NB4 (cell line): Measurements from ENCODE around the gene KCNT2.

Experiments used
- DNase-seq: peaks from one replicate; pipeline ENCODE4 v3.0.0; 2010; ENCODE audit warnings: low read depth
- H3K4me3 ChIP-seq: one replicate; pipeline ENCODE4 v1.5.1; 2011; ENCODE audit warnings: mild to moderate bottlenecking, low read depth, low read length, moderate library complexity
- CTCF ChIP-seq: IDR thresholded peaks from one replicate; pipeline ENCODE4 v1.5.1; 2012; ENCODE audit warnings: low read depth, low read length
- MAX ChIP-seq: IDR thresholded peaks from 2 replicates; pipeline ENCODE4 v1.6.1; 2011; ENCODE audit warnings: low read depth, low read length
- MYC ChIP-seq: IDR thresholded peaks from 2 replicates; pipeline ENCODE4 v1.6.1; 2011; ENCODE audit warnings: low read depth, low read length
- POLR2A ChIP-seq: IDR thresholded peaks from 2 replicates; pipeline ENCODE4 v1.6.1; 2011; ENCODE audit warnings: mild to moderate bottlenecking; ENCODE audit not compliant: insufficient read length; ENCODE audit errors: extremely low read depth

The KCNT2 gene

GRCh38 chr1:196427976-196428734 lies 180.1 kb downstream of the KCNT2 start:
- no peak for DNase-seq
- TF ChIP-seq CTCF (no peak), MAX (no peak), POLR2A (no peak), MYC (no peak)
- H3K4me3 ChIP-seq, result no peak overlapping the region

- TF ChIP-seq MYC (no peak), POLR2A (no peak), MAX (no peak), CTCF (no peak)
- no peak overlapping the region for H3K4me3 ChIP-seq
- DNase-seq, result no peak
Measured at GRCh38 chr1:196425513-196425912, 182.7 kb downstream of the KCNT2 start.

GRCh38 chr1:196423612-196424011 lies 184.6 kb downstream of the KCNT2 start:
- no peak for DNase-seq
- H3K4me3 ChIP-seq, result no peak overlapping the region
- TF ChIP-seq MAX (no peak), MYC (no peak), POLR2A (no peak), CTCF (no peak)

GRCh38 chr1:196418772-196419171 lies 189.5 kb downstream of the KCNT2 start:
- TF ChIP-seq MAX (no peak), MYC (no peak), POLR2A (no peak), CTCF (no peak)
- no peak overlapping the region for H3K4me3 ChIP-seq
- no peak for DNase-seq

GRCh38 chr1:196415978-196416377 lies 192.3 kb downstream of the KCNT2 start:
- no peak for DNase-seq
- no peak overlapping the region for H3K4me3 ChIP-seq
- TF ChIP-seq MAX (no peak), MYC (no peak), CTCF (no peak), POLR2A (no peak)
